OCI-LY3 (cell line): ENCODE results near the gene CHD5.

Experiments
- CTCF ChIP-seq: fragments of 200-600, 300-600 bp; sonication (generic); IDR thresholded peaks from 2 replicates; pipeline ENCODE4 v1.5.1; 2014; ENCODE audit warnings: antibody characterized with exemption, low read length, low read depth
- EZH2phosphoT487 ChIP-seq: fragments of 200-600 bp; shearing (Covaris generic); IDR thresholded peaks from 2 replicates; pipeline ENCODE4 v1.6.1; 2018; ENCODE audit warnings: antibody characterized with exemption, mixed run types, low read depth

GRCh38 chr1:6124341-6124740 is 55.8 kb downstream of the CHD5 start:
- TF ChIP-seq CTCF (no peak), EZH2phosphoT487 (no peak)
